OCI-LY3 (cell line): Measurements from ENCODE around the gene PADI3.

Source experiments
- CTCF ChIP-seq: fragments of 200-600, 300-600 bp; sonication (generic); IDR thresholded peaks from 2 replicates; pipeline ENCODE4 v1.5.1; 2014; ENCODE audit warnings: antibody characterized with exemption, low read length, low read depth
- EZH2phosphoT487 ChIP-seq: fragments of 200-600 bp; shearing (Covaris generic); IDR thresholded peaks from 2 replicates; pipeline ENCODE4 v1.6.1; 2018; ENCODE audit warnings: antibody characterized with exemption, mixed run types, low read depth

GRCh38 chr1:17310068-17310640, 61.3 kb downstream of the PADI3 start:
- TF ChIP-seq CTCF (no peak), EZH2phosphoT487 (no peak)
